Stimulated activated CD8-positive, alpha-beta memory T cell treated with anti-CD3 and anti-CD28 coated beads, Interleukin-4, amount 100 ng/mL, for 1 hour (primary cell): ENCODE data around the gene PHLDB3.
"Not testable (repeated sequence)": the region's sequence is repeated elsewhere in the genome, so short reads cannot be mapped to it uniquely, and the experiment has no call there.

Experiments
- DNase-seq, 2 donors: peaks; one replicate each; pipeline ENCODE4 v3.0.0-alpha.2; 2020; ENCODE audit warnings: low read depth in 2 of 2, low spot score in 1 of 2

The PHLDB3 gene

DNA sequence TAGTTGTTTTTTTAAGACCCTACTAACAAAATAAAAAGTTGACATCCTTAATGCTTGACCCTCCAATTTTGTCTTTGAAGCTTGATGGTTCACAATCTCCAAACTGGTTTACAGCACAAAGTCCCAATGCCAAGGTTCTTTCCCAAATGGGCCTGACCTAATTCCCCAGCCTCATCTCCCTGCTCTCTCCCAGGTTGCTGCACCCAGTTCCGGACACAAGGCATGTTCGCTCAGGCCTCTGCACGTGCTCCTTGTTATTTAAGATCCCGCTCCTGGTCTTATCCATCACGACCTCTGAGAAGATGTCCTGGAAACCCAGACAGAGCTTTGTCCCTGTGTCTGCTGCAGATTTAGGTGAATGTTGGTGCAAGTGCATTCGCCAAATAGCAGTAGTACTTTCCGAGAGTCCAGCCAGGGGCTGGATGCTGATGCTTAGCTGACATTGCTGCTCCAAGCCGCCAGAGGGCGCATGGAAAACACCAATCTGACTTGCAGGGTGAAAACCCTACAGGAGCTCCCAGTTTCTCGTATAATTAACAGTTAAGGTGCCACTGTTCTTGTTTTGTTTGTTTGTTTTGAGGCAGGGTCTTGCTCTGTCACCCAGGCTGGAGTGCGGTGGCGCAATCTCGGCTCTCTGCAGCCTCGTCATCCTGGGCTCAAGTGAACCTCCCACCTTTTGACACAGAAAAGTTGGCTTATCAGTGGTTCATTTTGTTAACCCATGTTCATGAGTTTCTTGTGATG lies 57.6 kb downstream of the PHLDB3 start:
- peak; percentile 52 to 67 for DNase-seq

DNA sequence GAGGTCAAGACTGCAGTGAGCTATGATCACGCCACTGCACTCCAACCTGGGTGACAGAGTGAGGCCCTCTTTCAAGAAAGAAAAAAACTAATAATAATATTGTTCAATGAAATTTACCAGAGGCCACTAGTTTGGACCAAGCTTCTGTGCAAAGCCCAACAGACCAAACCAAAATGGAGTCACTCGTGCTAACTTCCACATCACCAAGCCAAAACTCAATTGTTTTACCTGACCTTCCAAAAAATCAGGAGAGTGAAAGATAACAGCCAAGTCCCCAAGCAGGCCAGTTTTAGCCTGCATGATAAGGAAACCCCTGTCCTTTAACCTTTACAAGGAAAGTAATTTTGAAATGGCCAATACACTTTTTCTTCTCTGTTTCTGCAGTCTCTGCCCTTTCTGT lies 59.1 kb downstream of the PHLDB3 start:
- no peak for DNase-seq

DNA sequence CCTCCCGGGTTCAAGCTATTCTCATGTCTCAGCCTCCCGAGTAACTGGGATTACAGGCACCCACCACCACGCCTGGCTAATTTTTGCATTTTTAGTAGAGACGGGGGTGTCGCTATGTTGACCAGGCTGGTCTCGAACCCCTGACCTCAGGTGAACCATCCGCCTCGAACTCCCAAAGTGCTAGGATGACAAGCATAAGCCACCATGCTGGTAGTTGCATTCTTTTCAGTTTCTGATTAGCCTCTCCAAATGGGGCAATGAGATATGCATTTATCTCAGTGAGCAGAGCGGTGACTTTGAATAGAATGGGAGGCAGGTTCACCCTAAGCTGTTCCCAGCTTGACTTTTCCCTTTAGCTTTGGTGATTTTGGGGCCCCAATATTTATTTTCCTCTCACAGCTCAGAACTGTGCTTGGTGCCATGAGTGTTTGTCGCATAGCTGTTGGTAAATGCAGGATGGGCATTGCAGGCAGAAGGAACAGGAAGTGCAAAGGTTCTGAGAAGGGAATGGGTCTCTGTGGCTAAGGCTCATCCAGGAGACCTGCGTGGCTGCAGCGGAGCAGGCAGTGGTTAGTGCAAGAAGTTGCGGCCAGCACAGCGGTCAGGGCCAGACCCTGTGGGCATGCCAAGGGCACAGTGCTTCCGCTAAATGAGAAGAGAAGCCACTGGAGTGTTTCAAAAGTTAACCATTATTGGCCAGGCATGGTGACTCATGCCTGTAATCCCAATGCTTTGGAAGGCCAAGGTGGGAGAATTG lies 59.8 kb downstream of the PHLDB3 start:
- DNase-seq, result no peak

DNA sequence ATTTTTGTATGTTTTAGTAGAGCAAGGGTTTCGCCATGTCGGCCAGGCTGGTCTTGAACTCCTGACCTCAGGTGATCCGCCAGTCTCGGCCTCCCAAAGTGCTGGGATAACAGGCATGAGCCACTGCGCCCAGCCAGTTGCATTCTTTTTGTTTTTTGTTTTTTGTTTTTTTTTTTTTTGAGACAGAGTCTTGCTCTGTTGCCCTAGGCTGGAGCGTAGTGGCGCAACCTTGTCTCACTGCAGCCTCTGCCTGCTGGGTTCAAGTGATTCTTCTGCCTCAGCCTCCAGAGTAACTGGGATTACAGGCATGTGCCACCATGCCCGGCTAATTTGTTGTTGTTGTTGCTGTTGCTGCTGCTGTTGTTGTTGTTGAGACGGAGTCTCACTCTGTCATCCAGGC lies 60.5 kb downstream of the PHLDB3 start:
- DNase-seq, result not testable (repeated sequence)

DNA sequence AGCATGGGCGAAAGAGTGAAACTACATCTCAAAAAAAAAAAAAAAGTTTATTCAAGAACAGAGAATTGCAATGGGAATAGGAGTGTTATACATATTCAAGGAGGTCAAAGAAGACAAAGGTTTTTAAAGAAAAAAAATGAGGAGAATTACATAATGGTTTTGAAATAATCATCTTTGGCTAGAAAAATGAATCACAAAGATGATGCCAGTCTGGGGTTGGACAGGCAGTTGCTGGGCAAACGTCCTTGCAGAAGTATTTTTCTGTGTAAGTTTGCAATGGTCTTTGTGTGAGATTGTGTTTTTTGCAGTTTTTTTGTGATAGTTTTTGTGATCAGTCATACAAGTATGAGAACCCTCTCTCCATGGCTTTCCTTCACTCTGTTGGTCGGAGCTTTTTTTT lies 62.8 kb downstream of the PHLDB3 start:
- DNase-seq, result no peak

DNA sequence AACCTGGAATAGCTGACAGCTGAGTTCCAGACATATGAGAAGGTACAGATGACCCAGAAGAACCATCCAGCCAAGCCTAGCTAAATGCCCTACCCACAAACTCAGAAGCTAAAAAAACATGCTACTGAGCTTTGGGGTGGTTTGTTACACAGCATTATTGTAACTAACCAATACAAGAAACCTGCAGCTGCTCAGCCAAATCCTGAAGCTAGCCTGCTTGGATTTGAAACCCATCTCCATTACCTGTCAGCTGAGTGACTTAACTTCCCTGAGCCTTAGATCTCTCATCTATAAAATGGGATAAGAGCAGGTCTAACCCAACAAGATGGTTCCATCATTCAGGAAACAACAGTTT lies 64.9 kb downstream of the PHLDB3 start:
- no peak for DNase-seq

DNA sequence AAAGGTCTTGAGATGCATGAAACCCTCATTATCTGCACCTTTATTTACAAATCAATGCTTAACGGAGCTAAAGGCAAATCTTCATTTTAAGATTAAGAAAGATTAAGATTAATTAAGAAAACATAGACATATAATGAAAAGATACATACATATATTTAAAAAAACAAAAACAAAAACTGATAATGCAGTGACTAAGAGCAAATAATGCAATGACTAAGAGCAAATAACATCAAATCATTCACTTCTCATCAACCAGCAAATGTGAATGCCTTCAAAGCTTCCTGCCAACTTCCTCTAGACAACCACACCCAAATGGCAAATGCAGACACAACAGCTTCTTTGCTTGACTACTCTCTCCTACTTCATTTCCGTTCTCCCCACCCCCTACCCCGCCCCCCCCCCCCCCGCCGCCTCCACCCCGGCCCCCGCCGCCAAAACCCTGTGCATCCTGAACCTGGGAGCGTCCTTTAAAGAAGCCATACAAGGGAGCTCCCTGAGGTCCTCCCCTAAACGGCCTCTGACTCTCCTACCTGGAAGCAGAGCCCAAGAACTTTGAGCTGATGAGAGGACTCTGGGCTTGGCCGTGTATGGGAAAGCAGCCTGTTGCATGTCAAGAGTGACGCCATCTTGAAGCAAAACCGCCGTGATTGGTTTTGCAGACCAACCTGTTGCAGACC lies 65.4 kb downstream of the PHLDB3 start:
- DNase-seq, result peak in 1 of 2 donors; percentile 5

DNA sequence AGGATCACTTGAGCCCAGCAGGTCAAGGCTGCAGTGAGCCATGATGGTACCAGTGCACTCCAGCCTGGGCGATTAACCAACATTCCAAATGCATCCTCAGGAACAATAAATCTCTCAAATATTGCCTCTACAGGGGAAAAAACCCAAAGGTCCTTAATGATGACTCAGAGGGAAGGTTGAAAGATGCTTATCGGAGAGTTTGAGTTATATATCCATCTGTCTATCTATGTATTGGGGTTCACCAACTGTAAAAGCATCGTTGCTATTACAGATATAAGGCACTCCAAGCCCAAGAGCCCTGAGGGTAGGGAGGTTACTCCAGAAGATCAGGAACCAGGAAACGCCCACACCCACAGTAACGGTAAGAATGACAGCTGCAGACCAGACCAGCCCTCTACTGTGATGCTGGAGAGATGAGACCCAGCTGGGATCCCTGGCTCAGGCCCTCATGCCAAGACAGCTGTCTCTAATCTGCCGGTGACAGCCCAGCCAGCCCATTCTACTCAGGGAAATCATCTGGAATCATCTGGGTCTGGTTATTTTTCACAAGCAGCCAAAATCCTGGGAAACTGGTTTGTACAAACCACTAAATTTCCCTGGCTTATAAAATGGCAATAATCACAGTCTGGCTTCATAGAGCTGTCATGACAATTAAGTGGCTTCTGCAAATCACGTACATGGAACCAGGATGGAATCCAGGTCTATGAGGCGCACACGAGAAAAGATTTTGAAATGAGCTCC lies 66.1 kb downstream of the PHLDB3 start:
- no peak for DNase-seq

DNA sequence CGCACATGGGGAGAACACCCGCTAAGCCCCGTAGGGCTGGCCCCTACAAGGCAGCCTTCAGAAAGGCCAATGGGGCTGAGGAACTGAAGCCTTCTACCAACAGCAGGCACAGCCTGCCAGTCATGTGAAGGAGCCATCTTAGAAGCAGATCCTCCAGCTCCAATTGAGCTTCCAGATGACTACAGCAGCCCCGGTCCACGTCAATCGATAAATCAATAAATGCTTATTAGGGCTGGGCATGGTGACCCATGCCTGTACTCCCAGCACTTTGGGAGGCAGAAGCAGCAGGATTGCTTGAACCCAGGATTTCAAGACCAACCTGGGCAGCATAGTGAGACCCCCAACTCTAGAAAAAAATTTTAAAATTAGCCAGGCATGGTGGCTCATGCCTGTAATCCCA lies 66.8 kb downstream of the PHLDB3 start:
- DNase-seq, result no peak

DNA sequence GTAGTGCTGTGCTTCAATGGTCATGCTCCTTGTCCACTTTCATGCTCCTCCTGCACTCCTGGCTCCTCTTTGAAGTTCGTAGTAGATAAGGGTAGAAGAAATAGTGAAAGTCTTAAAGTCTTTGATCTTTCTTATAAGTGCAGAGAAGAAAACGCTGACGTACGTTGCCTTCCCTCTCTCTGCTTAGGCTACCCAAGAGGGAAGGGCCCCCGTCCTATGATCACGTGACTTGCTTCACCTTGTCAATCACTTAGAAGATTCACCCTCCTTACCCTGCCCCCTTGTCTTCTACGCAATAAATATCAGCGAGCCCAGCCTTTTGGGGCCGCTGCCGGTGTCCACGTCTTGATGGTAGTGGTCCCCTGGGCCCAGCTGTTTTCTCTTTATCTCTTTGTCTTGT lies 67.3 kb downstream of the PHLDB3 start:
- DNase-seq, result not testable (repeated sequence)

DNA sequence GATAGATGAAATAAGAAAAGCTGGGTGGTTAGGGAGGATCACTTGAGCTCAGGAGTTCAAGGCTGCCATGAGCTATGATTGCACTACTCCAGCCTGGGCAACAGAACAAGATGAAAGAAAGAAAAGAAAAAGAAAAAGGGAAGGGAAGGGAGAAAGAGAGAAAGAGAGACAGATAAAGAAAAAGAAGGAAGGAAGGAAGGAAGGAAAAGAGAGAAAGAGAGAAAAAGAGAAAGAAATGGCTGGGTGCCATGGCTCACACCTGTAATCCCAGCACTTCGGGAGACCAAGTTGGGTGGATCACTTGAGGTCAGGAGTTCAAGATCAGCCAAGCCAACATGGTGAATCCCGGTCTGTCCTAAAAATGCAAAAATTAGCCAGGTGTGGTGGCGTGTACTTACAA lies 68.8 kb downstream of the PHLDB3 start:
- DNase-seq, result no peak

DNA sequence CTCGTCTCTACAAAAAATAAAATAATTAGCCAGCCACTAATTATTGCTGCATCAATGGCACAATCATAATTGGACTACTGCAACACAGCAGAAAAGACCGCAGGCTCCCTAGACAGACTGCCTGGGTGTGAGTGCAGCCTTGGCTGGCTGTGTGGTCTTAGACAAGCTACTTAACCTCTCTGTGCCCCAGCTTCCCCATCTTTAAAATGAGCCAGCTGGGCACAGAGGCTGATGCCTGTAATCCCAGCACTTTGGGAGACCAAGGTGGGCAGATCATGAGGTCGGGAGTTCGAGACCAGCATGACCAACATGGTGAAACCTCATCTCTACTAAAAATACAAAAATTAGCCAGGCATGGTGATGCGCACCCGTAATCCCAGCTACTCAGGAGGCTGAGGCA lies 70.9 kb downstream of the PHLDB3 start:
- no peak for DNase-seq

DNA sequence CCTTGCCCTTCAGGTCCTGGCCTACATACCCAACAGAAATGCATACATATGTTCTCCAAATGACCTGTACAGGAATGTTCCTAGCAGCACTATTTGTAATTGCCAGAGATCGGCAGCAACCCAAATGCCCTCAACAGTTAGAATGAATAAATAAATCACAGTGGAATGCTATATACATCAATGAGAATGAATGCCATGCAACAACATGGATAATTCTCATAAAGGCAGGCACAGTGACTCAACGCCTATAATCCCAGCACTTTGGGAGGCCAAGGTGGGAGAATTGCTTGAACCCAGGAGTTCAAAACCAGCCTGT lies 71.2 kb downstream of the PHLDB3 start:
- DNase-seq, result no peak

DNA sequence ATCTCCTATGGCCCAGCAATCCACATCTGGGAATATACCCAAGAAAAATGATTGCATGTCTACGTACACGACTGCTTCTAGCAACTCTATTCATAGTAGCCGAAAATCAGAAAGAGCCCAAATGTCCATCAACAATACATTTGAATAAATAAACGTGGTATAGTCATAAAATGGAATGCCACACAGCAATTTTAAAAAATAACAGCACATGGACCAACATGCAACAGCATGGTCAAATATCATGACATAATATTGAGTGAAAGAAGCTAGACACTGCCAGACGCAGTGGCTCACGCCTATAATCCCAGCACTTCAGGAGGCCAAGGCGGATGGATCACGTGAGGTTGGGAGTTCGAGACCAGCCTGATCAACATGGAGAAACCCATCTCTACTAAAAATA lies 73.6 kb downstream of the PHLDB3 start:
- no peak for DNase-seq

DNA sequence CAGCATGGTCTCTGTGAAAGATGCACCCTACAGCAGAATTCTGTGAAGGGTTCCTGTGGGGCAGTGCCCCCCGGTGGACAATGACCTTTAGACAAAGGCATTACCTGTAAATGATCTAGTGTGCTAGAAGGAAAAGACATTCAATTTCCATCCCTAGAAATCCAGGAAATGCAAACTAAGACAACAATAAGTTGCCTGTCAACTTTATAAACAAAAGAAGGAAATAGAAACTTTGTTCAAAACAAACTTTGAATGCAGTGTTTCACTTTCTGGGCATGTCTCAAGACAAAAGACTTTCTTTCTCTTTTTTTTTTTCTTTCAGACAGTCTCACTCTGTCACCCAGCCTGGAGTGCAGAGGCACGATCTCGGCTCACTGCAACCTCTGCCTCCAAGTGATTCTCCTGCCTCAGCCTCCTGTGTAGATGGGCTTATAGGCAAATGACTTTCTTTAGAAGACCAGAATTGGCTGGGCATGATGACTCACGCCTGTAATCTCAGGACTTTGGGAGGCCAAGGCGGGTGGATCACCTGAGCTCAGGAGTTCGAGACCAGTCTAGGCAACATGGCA lies 74.3 kb downstream of the PHLDB3 start:
- no peak for DNase-seq

DNA sequence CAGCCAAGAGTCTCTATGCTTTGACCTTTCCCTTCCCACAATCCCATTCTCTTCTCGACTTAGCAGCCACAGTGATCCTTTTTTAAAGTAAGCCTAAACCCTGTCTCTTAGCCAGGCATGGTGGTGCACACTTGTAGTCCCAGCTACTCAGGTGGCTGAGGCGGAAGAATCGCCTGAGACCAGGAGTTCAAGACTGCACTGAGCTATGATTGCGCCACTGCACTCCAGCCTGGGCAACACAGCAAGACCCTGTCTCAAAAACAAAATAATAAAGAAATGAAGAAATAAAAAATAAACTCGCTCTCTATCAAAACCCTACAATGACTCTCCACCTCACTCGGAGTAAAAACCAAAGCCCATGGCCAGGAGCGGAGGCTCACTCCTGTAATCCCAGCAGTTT lies 75.2 kb downstream of the PHLDB3 start:
- DNase-seq, result no peak

DNA sequence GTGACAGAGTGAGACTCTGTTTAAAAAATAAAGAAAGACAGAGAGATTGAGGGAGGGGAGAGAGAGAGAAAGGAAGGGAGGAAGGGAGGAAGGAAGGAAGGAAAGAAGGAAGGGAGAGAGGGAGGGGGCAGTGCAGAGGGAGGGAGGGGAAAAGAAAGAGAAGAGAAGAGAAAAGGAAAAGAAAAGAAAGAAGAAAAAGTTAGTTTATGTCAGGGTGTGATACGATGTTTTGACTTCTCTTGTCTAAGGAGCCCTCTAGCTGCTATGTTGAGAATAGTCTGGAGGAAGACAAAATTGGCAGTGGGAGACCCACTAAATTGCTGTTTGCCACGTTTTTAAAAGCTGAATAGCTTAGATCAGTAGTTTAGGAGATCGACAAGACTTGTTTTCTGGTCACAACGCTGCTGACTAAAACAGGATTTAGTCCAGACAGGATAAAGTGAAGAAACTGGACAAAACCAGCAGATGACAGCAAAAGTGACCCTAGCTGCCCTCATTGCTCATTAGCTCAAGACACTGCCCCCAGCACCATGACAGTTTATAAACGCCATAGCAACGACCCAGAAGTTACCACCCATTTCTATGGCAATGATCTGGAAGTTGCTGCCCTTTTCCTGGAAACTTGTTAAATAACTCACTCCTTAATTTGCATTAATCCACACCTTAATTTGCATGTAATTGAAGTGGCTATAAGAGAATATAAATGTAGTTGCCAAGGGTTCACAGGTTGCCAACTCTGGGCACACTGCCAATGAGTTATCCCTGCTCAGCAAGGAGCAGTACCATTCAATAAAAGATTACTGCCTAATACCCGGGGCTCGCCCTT lies 78.8 kb downstream of the PHLDB3 start:
- DNase-seq, result no peak
